Glomerular visceral epithelial cell (primary cell): ENCODE measurements around the gene HAP1.
"Not testable (repeated sequence)": the region's sequence is repeated elsewhere in the genome, so short reads cannot be mapped to it uniquely, and the experiment has no call there.

Source experiments
- DNase-seq: peaks from one replicate; pipeline ENCODE4 v3.0.0-alpha.2; 2016; ENCODE audit errors: extremely low spot score

The HAP1 gene

GRCh38 chr17:41724476-41725050 is 9.9 kb downstream of the HAP1 start:
- no peak for DNase-seq

DNA sequence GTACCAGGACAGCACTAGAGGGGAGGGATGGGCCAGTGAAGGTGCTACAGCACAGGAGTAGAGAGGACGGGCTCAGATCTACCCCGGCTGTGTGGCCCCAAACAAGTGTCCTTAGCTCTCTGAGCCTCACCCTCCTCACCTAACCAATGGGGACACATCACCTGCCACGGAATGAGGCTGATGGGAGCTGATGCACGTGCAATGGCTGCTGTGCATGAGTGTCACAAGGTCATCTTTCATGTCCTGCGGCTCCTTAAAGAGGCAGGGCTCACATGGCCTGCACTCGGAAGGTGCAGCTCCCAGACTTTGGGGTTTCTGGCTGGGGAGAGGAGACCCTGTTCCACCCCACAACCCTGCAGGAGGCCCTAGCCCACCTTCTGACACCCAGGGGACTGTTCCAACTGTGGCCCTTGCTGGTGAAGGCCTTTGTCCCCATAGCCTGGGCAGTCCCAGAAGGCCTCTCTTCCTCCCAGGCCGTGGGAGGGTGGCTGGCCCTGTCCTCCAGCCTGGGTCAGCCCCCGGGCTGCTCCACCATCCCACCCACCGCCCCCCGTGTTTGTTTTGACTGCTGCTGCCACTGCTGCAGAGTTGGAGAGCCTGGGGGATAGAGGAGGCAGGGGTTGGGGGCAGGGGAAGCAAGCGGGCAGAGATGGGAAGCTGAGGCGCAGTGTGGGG is 10.5 kb downstream of the HAP1 start:
- DNase-seq = no peak

GRCh38 chr17:41722231-41722630 is 12.2 kb downstream of the HAP1 start:
- DNase-seq = no peak

DNA sequence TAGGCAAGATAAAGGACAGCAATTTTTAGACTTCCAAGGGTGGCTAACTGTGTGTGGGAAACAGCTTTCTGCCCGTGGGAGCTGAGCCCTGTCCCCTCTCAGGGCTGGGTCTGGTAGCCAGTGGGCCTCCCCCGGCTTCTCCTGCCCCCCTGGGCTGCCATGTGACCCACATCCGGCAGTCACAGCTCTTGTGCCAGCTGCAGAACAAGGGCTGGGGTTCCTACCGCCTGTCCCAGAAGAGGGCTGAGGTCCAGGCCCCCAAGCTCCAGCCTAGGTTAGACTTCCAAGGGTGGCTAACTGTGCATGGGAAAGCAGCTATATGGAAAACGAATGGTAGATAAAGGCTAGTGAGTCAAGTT is 16.2 kb downstream of the HAP1 start:
- no peak for DNase-seq

- no peak for DNase-seq
Observed at GRCh38 chr17:41717408-41718286, 16.8 kb downstream of the HAP1 start.

DNA sequence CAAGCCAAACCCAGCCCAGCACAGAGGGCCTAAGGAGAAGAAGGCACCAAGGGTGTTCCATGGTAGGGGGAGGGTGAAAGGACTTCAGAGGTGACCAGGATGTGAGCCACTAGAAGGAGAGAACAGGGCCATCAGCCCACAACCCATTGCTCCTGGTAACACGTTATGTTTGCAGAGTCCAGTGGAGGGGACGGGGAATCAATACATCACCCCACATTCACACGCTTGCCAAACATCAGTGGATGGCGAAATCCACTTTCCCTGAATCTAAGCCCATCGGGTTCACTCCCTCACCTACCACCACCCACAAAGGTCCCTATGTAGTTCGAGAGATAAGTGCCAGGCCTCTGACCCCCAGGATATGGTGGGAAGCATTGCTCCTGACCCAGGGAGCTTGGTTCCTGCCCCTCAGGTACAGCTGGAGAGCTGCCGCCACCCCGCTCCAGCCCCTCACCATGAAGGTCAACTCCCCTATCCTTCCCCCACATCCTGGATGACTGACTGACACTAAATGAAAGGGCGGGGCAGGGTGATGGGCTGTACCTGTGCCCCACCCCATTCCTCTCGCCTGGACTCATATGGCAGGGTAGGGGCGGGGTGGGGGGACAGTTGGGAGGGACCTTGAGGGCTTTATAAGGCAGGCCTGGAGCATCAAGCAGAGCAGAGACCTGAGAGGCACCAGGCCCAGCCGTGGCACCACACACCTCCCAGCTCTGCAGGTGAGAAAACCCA is 22.6 kb downstream of the HAP1 start, which contains the start of gene GAST:
GAST (plus strand) TSS at position 663 of the 732 bp plus-strand sequence. CDS start 3,106 bp downstream, outside the sequence.
- no peak for DNase-seq

- DNase-seq = peak; percentile 66
Observed at GRCh38 chr17:41710472-41711090, 23.9 kb downstream of the HAP1 start.

DNA sequence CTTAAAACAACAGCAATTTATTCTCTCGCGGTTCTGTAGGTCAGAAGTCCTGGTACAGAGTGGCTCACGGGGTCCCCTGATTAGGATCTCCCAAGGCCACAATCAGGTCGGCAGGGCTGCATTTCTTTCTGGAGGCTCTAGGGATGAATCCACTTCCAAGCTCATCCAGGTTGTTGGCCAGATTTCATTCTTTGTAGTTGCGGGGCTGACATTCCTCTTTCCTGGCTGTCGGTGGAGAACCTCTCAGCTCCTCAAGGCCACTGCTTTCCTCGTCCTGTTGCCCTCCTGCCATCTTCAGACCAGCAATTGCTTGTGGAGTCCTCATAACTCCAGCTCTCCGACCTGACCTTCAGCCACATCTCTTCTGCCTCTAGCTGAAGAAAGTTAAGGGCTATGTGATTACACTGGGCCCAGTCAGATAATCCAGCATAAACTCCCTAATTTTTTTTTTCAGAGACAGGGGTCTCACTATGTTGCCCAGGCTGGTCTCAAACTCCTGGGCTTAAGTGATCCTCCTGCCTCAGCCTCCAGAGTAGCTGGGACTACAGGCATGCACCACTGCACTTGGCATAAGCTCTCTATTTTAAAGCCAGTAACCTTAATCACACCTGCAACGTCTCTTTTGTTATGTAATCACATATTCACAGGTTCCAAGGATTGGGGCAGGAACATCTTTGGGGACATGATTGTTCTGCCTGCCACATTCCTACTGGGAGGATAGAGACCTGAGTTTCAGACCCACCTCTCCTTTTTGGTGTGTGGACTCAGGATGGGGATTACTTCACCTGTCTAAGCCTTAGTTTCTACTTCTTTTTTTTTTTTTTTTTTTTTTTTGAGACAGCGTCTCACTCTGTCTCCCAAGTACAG is 26.4 kb downstream of the HAP1 start:
- no peak for DNase-seq

DNA sequence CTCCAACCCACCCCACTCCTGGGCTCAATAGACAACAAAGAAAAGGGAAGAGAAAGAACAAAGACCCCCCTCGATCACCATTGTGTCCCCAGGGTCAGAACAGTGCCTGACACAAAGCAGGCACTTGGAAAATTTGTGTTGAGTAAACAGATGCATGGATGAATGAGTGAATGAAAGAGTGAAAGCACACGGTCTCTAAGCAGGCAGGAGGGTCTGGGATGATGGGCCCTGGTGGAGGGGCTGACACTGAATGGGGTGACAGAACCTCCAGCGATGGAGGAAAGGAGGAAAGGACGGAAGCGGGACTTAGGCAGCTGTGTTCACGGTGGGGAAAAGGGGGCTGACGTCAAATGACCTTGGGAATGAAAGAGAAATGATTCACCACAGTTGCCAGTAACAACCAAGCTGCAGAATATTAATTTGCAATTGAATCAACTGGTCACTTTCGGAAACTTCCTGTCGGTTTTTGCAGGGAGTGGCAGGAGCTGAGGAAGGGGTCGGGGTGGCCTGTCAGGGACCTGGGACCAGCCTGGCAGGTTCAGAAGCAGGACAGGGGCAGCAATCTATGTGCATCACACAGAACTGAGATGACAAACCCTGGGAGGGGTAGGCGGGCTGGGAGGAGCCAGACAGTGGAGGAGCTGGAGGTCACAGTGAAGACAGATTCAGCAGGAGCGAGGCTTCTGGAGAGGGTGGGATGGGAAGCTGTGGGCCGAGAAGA is 29.0 kb downstream of the HAP1 start:
- no peak for DNase-seq

DNA sequence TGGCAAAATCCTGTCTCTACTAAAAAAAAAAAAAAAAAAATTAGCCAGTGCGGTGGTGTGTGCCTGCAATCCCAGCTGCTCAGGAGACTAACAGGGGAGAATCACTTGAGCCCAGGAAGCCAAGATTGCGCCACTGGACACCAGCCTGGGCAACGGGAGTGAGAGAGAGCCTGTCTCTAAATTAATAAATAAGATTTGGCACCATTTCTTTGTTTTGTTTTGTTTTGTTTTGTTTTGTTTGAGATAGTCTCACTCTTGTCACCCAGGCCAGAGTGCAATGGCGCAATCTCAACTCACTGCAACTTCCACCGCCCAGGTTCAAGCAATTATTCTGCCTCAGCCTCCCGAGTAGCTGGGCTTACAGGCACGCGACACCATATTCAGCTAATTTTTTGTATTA is 31.7 kb downstream of the HAP1 start:
- DNase-seq = no peak

- DNase-seq = not testable (repeated sequence)
Observed at GRCh38 chr17:41700843-41701242, 33.6 kb downstream of the HAP1 start.

GRCh38 chr17:41697122-41697962 is 37.1 kb downstream of the HAP1 start:
- no peak for DNase-seq

- DNase-seq = peak; percentile 75
Observed at GRCh38 chr17:41695954-41696757, 38.3 kb downstream of the HAP1 start.

- no peak for DNase-seq
Observed at GRCh38 chr17:41695134-41695661, 39.2 kb downstream of the HAP1 start.

GRCh38 chr17:41692722-41693521 is 41.5 kb downstream of the HAP1 start:
- peak; percentile 33 for DNase-seq

- DNase-seq = no peak
Observed at GRCh38 chr17:41691031-41691777, 43.2 kb downstream of the HAP1 start.
